Smooth muscle cell of the brain vasculature (primary cell): ENCODE measurements around the gene SND1.
A peak's percentile ranks its signal among the peaks of the same experiment; 100 is the strongest.

Experiments used
- DNase-seq: peaks from one replicate; pipeline ENCODE4 v3.0.0-alpha.2; 2012; ENCODE audit warnings: low read depth, low spot score

Gene SND1

GRCh38 chr7:127651556-127652332 is at the start of gene SND1:
SND1 (plus strand) TSS chr7:127652194; CDS start chr7:127652374, 180 bp downstream.
- DNase-seq, result peak; percentile 98

GRCh38 chr7:127608446-127608845 is 43.5 kb upstream of the SND1 start:
- DNase-seq, result no peak

GRCh38 chr7:127609297-127609696 is 42.7 kb upstream of the SND1 start:
- DNase-seq, result no peak

GRCh38 chr7:127612263-127612662 is 39.7 kb upstream of the SND1 start:
- no peak for DNase-seq

GRCh38 chr7:127616724-127617123 is 35.3 kb upstream of the SND1 start:
- DNase-seq, result no peak

GRCh38 chr7:127618042-127618441 is 34.0 kb upstream of the SND1 start, which contains the start of gene PAX4:
PAX4 (minus strand) TSS chr7:127618142; CDS start chr7:127615928, 2,214 bp downstream.
- no peak for DNase-seq

- no peak for DNase-seq
Observed at GRCh38 chr7:127618775-127619174, 33.2 kb upstream of the SND1 start.

- DNase-seq, result no peak
Observed at GRCh38 chr7:127619681-127620405, 32.2 kb upstream of the SND1 start.

- DNase-seq, result no peak
Observed at GRCh38 chr7:127620406-127621233, 31.4 kb upstream of the SND1 start.

- no peak for DNase-seq
Observed at GRCh38 chr7:127625331-127625730, 26.7 kb upstream of the SND1 start.

GRCh38 chr7:127628445-127628844 is 23.5 kb upstream of the SND1 start:
- no peak for DNase-seq

GRCh38 chr7:127629268-127629854 is 22.6 kb upstream of the SND1 start:
- DNase-seq, result no peak

- no peak for DNase-seq
Observed at GRCh38 chr7:127632276-127632910, 19.6 kb upstream of the SND1 start.

GRCh38 chr7:127635659-127636285 is 16.2 kb upstream of the SND1 start:
- no peak for DNase-seq

GRCh38 chr7:127638197-127638596 is 13.8 kb upstream of the SND1 start:
- DNase-seq, result no peak

- DNase-seq, result no peak
Observed at GRCh38 chr7:127644484-127644883, 7.5 kb upstream of the SND1 start.

- DNase-seq, result no peak
Observed at GRCh38 chr7:127647636-127648035, 4.4 kb upstream of the SND1 start.

GRCh38 chr7:127648986-127649385 is 3.0 kb upstream of the SND1 start:
- DNase-seq, result no peak

GRCh38 chr7:127650847-127651555 is 993 bp upstream of the SND1 start:
- peak; percentile 21 for DNase-seq
